GM10847 (cell line): ENCODE data around the gene MAPKAP1.

Experiments used
- POLR2A ChIP-seq: IDR thresholded peaks from 2 replicates; pipeline ENCODE4 v1.6.1; 2011; ENCODE audit not compliant: insufficient read length; ENCODE audit errors: extremely low read depth

Gene MAPKAP1

GRCh38 chr9:125515983-125516940, 190.7 kb downstream of the MAPKAP1 start:
- no peak for TF ChIP-seq POLR2A

DNA sequence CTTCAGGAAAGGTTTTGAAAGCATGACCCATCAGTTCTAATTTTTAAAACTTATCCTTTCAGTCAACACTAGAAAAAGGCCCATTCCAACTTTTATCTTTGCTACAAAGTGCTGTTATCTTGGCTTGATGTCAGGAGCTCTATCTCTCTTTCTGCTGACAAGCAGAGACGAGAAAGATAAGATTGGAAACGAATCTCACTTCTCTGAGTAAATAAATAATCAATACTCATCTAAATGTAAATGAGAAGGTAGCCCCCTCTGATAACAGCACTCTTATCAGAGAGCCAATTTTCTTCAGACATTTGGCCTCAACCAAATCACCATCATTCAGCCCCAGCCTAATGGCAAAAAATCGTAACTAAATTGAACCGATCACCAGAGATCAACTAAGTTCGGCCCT, 191.7 kb downstream of the MAPKAP1 start:
- TF ChIP-seq POLR2A, result no peak

DNA sequence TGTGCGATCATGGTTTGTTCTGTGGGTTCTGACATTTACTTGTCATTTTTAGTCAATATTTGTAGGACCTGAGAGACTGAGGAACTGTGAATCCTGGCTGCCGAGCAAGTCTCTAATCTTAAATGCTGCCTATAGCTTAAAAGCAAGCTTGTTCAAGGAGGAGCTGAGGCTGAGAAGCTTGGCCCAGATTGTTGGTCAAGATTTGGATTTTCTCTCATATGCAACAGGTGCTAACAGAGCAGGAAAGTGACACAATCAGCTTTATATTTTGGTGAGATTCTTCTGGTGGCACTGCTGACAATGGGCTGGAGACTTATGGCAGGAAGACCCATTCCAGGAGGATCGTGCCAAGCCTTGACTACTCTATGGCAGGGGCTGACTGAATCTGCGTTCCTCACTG, 192.5 kb downstream of the MAPKAP1 start:
- TF ChIP-seq POLR2A, result no peak

DNA sequence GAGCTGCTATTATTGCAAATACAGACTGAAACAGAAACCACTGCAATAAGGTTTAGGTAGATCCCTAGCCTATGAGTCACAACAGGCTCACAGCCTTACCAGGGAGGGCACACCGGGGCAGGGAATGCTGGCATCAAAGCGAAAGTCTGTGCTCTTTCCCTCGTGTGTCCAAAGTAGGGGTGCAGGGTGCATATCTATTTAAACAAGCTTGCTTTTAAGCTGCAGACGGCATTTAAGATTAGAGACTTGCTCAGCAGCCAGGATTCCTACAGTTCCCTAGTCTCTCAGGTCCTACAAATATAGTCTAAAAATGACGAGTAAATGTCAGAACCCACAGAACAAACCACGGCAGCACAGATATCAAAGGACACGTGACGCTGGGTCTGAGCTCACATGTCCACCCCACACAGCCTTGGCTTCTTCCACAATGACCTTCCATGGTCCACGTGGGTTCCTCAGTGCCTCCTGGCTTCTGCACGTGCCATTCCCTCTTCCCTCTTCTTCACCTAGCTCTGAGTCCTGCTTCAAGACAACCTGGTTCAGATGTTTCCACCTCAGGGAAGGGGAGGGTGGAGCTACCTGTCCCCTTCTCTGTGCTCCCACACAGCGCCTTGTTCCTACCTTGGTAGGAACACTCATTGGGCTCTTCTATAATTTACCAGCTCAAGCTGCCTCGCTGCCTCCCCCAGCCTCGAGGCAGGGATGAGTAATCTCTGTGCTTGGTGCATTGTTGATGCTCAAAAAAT, 193.2 kb downstream of the MAPKAP1 start:
- no peak for TF ChIP-seq POLR2A

DNA sequence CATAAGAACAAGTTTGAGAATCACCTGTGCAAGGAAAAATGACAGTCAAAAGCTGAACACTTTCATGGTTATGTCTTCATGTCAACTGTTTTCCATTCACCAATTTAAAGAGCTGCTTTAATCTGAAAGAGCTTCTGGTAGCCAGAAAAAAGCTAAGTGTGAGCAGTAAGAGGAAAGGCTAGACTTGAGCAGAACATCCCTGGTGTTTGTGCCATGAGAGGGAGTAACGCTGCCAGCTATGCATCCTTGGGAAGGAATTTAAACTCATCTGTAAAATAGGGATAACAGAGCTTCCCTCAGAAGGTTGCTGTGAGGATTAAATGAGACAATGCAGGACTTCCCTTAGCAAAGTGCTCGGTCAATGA, 193.7 kb downstream of the MAPKAP1 start:
- TF ChIP-seq POLR2A, result no peak

- TF ChIP-seq POLR2A, result no peak
Measured at GRCh38 chr9:125511789-125512660, 195.0 kb downstream of the MAPKAP1 start.

GRCh38 chr9:125510980-125511379, 196.0 kb downstream of the MAPKAP1 start:
- no peak for TF ChIP-seq POLR2A

GRCh38 chr9:125509476-125509875, 197.5 kb downstream of the MAPKAP1 start:
- TF ChIP-seq POLR2A, result no peak

DNA sequence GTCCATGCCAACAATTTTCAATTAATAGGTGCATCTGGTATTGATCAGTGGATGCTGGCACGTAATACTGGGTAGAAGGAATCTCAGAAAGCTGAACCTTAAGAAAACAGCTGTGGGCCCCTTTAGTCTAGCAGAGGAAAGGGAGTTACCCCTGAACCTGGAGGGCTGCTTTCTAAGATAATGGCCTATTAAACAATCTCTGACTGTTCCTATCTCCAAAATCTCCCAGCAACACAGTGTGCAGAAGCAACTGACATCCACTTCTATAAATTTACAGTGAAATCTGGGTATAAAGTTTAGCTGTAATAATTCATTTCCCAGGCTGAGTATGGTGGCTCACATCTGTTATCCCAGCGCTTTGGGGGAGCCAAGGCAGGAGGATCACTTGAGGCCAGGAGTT, 198.8 kb downstream of the MAPKAP1 start:
- TF ChIP-seq POLR2A, result no peak

DNA sequence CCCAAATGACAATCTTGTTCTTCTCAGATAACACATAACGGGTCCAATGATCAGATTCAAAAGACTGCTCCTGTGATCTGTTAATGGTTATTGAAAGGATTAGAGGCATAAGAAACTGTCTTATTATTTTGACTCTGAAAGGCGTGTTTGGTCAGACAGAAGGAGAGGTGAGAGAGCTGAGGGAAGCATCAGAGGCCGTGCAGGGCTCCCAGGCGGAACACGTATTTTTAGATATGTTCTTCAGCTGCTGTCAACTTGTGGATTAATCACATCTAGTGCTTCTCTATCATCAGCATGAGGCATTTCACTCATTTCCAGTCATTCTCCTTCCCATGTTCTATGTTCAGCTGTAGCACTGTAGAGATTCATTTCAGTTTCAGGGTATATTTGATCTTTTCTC, 199.8 kb downstream of the MAPKAP1 start:
- TF ChIP-seq POLR2A, result no peak

DNA sequence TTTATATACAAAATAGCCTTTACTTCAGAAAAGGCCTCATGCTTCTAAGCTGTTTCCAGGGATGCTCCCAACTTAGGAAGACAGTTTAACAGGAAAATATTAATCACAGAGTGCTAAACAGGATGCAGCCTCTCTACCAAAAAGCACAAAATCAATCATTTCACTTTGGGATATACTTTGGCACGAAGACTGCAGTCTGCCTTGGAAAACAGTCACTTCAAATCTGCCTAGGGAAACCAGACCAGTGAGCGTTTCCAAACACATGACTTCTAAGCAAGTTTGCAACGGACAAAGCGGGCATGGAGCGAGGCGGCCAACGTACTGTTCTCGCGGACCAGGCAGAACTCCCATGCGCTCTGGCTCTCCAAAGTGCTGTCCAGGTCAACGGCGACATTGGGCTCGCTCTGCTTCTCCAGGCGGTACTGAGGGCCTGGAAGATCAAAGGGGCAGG, 201.0 kb downstream of the MAPKAP1 start:
- TF ChIP-seq POLR2A, result no peak

DNA sequence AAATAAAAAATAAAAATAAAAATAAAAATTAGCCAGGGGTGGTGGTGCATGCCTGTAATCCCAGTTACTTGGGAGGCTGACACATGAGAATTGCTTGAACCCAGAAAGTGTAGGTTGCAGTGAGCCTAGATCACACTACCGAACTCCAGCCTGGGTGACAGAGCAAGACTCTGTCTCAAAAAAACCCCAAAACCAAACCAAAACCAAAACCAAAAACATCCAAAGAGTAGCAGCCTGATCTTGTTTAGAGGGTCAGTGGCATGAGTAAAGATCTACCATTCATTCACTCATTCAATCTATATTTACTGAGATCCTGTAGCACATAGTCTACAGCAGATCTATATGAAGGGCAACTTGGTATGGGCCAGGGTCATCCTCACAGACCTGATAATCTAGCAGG, 202.4 kb downstream of the MAPKAP1 start:
- no peak for TF ChIP-seq POLR2A

- TF ChIP-seq POLR2A, result no peak
Measured at GRCh38 chr9:125497906-125498305, 209.1 kb downstream of the MAPKAP1 start.

- no peak for TF ChIP-seq POLR2A
Measured at GRCh38 chr9:125497478-125497877, 209.5 kb downstream of the MAPKAP1 start.

DNA sequence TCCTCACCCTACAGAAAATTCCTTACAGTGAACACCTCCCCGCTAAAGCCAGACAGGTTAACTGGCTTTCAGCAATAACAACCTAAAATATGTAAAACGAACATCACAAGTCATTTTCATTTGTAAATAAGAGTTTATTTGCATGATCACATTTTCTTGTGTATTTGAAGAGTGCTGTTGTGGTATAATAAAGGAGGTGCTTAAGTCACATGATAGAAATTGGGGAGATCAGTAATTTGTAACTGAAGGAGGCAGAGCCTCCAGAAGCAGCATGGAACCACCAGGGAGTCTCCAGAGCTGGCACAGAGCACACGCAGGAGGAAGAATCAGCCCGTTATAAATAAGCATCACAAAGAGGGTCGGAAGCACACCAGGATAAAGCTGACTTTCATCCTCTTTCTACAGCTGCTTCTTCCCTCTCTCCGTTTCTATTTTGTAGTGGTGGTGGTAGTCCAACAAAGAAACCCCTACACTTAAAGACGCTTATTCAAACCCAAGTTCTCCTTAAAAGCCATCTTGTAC, 210.6 kb downstream of the MAPKAP1 start:
- no peak for TF ChIP-seq POLR2A
